SKM-1 (cell line): Measurements from ENCODE around the gene MCHR1.
"Not testable (repeated sequence)": the region's sequence is repeated elsewhere in the genome, so short reads cannot be mapped to it uniquely, and the experiment has no call there.

ENCODE experiments used
- DNase-seq: peaks from one replicate; lab custom pipeline; 2025; ENCODE audit not compliant: unreplicated experiment; lab: John Stamatoyannopoulos, UW

The MCHR1 gene

GRCh38 chr22:40655941-40656340, 23.3 kb upstream of the MCHR1 start:
- not testable (repeated sequence) for DNase-seq

GRCh38 chr22:40656651-40657050, 22.6 kb upstream of the MCHR1 start:
- not testable (repeated sequence) for DNase-seq

- DNase-seq, result no peak
These were observed 20.1 kb upstream of the MCHR1 start for GRCh38 chr22:40659166-40659565.

- DNase-seq, result no peak
These were observed 18.6 kb upstream of the MCHR1 start for GRCh38 chr22:40660730-40661129.

- DNase-seq, result no peak
These were observed 17.6 kb upstream of the MCHR1 start for GRCh38 chr22:40661671-40662070.

GRCh38 chr22:40665312-40665711, 14.0 kb upstream of the MCHR1 start:
- DNase-seq, result no peak

GRCh38 chr22:40666151-40666848, 13.0 kb upstream of the MCHR1 start:
- no peak for DNase-seq

- DNase-seq, result no peak
These were observed 10.5 kb upstream of the MCHR1 start for GRCh38 chr22:40668611-40669411.

- DNase-seq, result no peak
These were observed 9.2 kb upstream of the MCHR1 start for GRCh38 chr22:40670058-40670457.

GRCh38 chr22:40671369-40671768, 7.9 kb upstream of the MCHR1 start:
- DNase-seq, result no peak

- no peak for DNase-seq
These were observed 7.4 kb upstream of the MCHR1 start for GRCh38 chr22:40671796-40672360.

GRCh38 chr22:40673017-40673416, 6.3 kb upstream of the MCHR1 start:
- no peak for DNase-seq

GRCh38 chr22:40674274-40674673, 5.0 kb upstream of the MCHR1 start:
- DNase-seq, result no peak

- not testable (repeated sequence) for DNase-seq
These were observed 3.1 kb upstream of the MCHR1 start for GRCh38 chr22:40676166-40676565.

GRCh38 chr22:40676644-40677043, 2.6 kb upstream of the MCHR1 start:
- no peak for DNase-seq

- DNase-seq, result no peak
These were observed 613 bp upstream of the MCHR1 start for GRCh38 chr22:40678493-40679248.

- DNase-seq, result no peak
These were observed 907 bp downstream of the MCHR1 start for GRCh38 chr22:40679964-40680818.

GRCh38 chr22:40680819-40681183, 1.5 kb downstream of the MCHR1 start:
- no peak for DNase-seq

- no peak for DNase-seq
These were observed 2.2 kb downstream of the MCHR1 start for GRCh38 chr22:40681451-40681850.

GRCh38 chr22:40684728-40685127, 5.4 kb downstream of the MCHR1 start:
- no peak for DNase-seq

- DNase-seq, result no peak
These were observed 6.1 kb downstream of the MCHR1 start for GRCh38 chr22:40685406-40685805.
